Fibroblast of lung (primary cell): ENCODE measurements around the gene BNIP5. TPM values are rescaled to one million over a fixed set of nuclear protein-coding genes. Genes with fewer than 3 reads are reported as not detected.

ENCODE experiments used
- DNase-seq, 2 donors: peaks; one replicate each; pipeline versions ENCODE4 v3.0.0 to v3.0.0-alpha.2; 2010; ENCODE audit warnings: low read depth in 2 of 2
- H2AFZ ChIP-seq: 2 replicates; pipeline ENCODE4 v1.5.1; 2012; ENCODE audit warnings: low read length, control low read depth, inconsistent platforms
- H3K27ac ChIP-seq: 2 replicates; pipeline ENCODE4 v1.5.1; 2011; ENCODE audit warnings: low read length, control low read depth; ENCODE audit not compliant: insufficient read depth
- H3K27me3 ChIP-seq: 2 replicates; pipeline ENCODE4 v1.5.1; 2011; ENCODE audit warnings: mild to moderate bottlenecking, low read length; ENCODE audit not compliant: control insufficient read depth, insufficient read depth
- H3K36me3 ChIP-seq: 2 replicates; pipeline ENCODE4 v1.5.1; 2011; ENCODE audit warnings: low read length; ENCODE audit not compliant: control insufficient read depth, insufficient read depth
- H3K4me1 ChIP-seq: 2 replicates; pipeline ENCODE4 v1.5.1; 2011; ENCODE audit warnings: low read length; ENCODE audit not compliant: control insufficient read depth, insufficient read depth; ENCODE audit errors: extremely low read depth
- H3K4me2 ChIP-seq: 2 replicates; pipeline ENCODE4 v1.5.1; 2011; ENCODE audit warnings: low read length, control low read depth; ENCODE audit not compliant: insufficient read depth; ENCODE audit errors: extremely low read depth
- H3K4me3 ChIP-seq, 4 experiments: fragments of 200-600 bp in 1 of 4; sonication (generic) in 1 of 4; replicated peaks in 1 of 4; 2 replicates each; pipeline ENCODE4 v1.5.1; 2011 to 2016; ENCODE audit warnings: low read length in 4 of 4, low read depth in 3 of 4, mild to moderate bottlenecking in 3 of 4, control low read depth in 2 of 4, inconsistent platforms in 1 of 4, mixed read lengths in 1 of 4; ENCODE audit not compliant: insufficient read depth in 1 of 4; ENCODE audit errors: control extremely low read depth in 1 of 4
- H3K79me2 ChIP-seq: 2 replicates; pipeline ENCODE4 v1.5.1; 2012; ENCODE audit warnings: mild to moderate bottlenecking, low read length, inconsistent platforms; ENCODE audit not compliant: control insufficient read depth, insufficient read depth
- H3K9ac ChIP-seq: 2 replicates; pipeline ENCODE4 v1.5.1; 2011; ENCODE audit warnings: mild to moderate bottlenecking, low read length, control low read depth; ENCODE audit not compliant: insufficient read depth
- H3K9me3 ChIP-seq: 2 replicates; pipeline ENCODE4 v1.5.1; 2012; ENCODE audit warnings: low read depth, low read length; ENCODE audit not compliant: control insufficient read depth, insufficient read depth
- H4K20me1 ChIP-seq: 2 replicates; pipeline ENCODE4 v1.5.1; 2011; ENCODE audit warnings: low read length; ENCODE audit not compliant: control insufficient read depth, insufficient read depth; ENCODE audit errors: extremely low read depth
- EZH2 ChIP-seq: IDR thresholded peaks from 2 replicates; pipeline ENCODE4 v1.5.1; 2012; ENCODE audit warnings: low read length, control low read depth, mild to moderate bottlenecking; ENCODE audit errors: missing control alignments
- polyA minus RNA-seq: library from RNA; depleted of rRNA, polyadenylated mRNA; stranded (reverse); fragments of >200 nt; gene quantifications from 2 replicates; pipeline ENCODE4 v1.2.3, GENCODE V29; 2011; ENCODE audit warnings: low replicate concordance
- polyA plus RNA-seq, 2 donors: library from polyadenylated mRNA; depleted of rRNA in 1 of 2; stranded (reverse) in 1 of 2; unstranded in 1 of 2; fragments of >200 nt; gene quantifications; 2 replicates each; pipeline ENCODE4 v1.2.1, GENCODE V29; 2011 to 2012; ENCODE audit warnings: missing spikeins in 1 of 2
- total RNA-seq: library from RNA; depleted of rRNA; stranded (reverse); fragments of >200 nt; gene quantifications from 2 replicates; pipeline ENCODE4 v1.2.1, GENCODE V29; 2014
- TF ChIP-seq, protein P1 (sequence below), 2 donors: IDR thresholded peaks in 1 of 2; conservative IDR thresholded peaks in 1 of 2; 1 replicate in 1 of 2; 2 replicates in 1 of 2; pipeline ENCODE4 v1.5.1; 2011 to 2012; ENCODE audit warnings: low read length in 2 of 2, control low read depth in 1 of 2, inconsistent platforms in 1 of 2, low read depth in 1 of 2, mild to moderate bottlenecking in 1 of 2

The BNIP5 gene, protein sequence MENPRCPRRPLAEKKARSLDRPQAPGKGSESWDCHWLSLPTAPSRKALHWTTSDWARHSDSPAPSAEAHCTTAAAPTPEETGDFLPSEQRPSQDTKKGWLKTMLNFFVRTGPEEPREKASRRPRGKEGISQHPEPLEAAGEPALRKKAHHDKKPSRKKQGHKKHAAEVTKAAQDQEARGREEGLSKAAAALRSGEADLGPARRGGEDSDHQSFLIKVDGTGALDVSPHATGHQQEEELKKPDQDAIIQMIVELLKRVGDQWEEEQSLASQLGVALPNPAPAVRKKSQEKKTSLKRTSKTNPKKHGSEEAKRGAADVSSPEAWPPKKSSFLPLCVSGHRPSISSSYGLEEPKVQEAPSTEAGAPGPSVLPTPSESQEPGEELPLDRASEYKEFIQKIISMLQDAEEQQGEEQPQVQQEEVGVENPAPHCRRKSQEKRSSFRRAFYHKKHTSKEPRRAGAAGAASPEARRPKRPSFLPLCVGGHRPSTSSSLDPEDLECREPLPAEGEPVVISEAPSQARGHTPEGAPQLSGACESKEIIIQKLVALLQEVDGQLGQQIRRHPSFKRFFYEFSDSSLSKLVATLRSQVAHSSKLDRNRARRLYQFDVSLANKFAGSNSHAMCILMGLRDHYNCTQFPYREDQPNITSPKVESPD
- total RNA-seq (not detected in 2 replicates), polyA plus RNA-seq (not detected in 2 replicates), polyA minus RNA-seq (not detected in 2 replicates)
- not detected in 2 replicates for polyA plus RNA-seq (2012)

DNA sequence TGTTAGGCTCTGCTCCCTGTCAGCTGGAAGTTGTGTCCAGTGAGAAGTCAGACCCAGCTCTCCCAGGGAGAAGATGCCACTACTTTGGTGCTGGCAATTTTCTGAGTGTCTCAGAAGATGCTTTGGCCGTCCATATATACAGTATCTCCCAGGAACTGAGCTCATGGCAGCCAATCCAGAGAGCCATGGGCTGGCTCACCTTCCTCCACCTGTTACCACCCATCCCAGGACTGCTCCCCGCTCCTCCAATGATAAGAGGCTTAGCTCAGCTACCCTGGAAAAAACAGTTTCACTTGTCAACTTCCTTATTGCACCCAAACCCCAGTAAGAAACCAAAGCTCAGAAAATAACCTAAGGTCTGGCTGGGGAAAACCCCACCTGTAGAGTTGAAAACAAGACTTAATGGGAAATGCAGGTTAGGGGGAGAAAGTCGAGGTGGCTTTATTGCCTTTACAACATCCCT, at the start of gene BNIP5:
Gene BNIP5, minus strand, starts transcription at position 110 of the 463 bp plus-strand sequence. CDS start 6,198 bp downstream, outside the sequence.
- Histone ChIP-seq H3K4me3 (no peak within 1 kb of the TSS), H3K36me3 (no peaks in the 10 kb centered on the region), H3K9ac (no peak within 1 kb of the TSS), H3K79me2 (no peaks in the 10 kb centered on the region), H4K20me1 (no peaks in the 10 kb centered on the region), H3K4me2 (no peak within 1 kb of the TSS), H3K27me3 (peaks cover 51% of the 10 kb centered on the region), H3K9me3 (no peaks in the 10 kb centered on the region), H2AFZ (no peak within 1 kb of the TSS), H3K27ac (no peak within 1 kb of the TSS), H3K4me1 (peaks cover 3% of the 10 kb centered on the region)
- no peak for DNase-seq
- TF ChIP-seq, protein P1, sequence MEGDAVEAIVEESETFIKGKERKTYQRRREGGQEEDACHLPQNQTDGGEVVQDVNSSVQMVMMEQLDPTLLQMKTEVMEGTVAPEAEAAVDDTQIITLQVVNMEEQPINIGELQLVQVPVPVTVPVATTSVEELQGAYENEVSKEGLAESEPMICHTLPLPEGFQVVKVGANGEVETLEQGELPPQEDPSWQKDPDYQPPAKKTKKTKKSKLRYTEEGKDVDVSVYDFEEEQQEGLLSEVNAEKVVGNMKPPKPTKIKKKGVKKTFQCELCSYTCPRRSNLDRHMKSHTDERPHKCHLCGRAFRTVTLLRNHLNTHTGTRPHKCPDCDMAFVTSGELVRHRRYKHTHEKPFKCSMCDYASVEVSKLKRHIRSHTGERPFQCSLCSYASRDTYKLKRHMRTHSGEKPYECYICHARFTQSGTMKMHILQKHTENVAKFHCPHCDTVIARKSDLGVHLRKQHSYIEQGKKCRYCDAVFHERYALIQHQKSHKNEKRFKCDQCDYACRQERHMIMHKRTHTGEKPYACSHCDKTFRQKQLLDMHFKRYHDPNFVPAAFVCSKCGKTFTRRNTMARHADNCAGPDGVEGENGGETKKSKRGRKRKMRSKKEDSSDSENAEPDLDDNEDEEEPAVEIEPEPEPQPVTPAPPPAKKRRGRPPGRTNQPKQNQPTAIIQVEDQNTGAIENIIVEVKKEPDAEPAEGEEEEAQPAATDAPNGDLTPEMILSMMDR (conservative IDR thresholded peaks at IDR 0.05 in 1 of 2, IDR thresholded peaks at IDR 0.05 in 1 of 2; ENCODE audit: low read depth in 1 of 2, low read length in 2 of 2) = no peak
- TF ChIP-seq EZH2 = no peak

DNA sequence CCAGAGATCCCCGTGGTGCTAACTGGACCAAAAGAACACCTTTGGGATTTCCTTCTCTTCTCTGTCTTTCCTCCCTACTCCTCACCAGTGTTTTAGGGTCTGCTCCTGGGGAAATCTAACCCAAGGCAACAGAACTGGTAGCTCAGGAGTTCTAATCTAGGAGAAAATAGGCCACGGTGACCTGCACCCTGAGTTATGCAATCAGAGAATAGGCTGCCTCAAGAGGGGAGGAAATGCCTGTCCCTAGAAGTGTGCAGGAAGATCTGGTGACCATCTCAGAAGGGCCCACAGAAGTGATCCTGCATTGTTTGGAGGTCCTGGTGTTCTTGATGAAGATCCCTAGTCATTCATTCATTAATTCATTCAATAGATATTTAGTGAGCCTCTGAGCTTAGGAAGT, 47.4 kb upstream of the BNIP5 start:
- no peak for DNase-seq
- H3K4me3 ChIP-seq = no peak overlapping the region

DNA sequence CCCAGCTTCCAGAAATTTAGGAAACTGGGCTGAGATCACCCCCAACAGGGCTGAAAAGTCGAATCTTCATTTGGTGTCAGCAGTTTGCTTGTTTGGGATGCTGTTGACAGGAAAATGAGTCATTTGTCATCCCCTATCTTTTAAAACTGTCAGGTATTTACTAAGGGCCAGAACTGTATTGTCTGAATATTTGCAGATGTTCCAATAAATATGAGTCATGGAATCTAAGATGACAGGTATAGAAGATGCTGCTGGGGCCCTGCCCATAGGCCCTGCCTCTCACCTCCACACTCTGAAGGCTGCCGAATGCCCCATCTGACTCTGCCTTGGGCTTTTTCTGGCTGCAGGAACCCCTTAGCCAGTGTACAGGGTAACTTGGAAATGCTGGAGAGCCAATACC, 46.9 kb upstream of the BNIP5 start:
- Histone ChIP-seq H3K4me3 (no peak overlapping the region), H3K79me2 (no peaks in the 10 kb centered on the region), H3K4me2 (no peak overlapping the region), H3K9ac (no peak overlapping the region), H4K20me1 (no peaks in the 10 kb centered on the region), H3K27ac (no peak overlapping the region), H3K36me3 (no peaks in the 10 kb centered on the region), H2AFZ (no peak overlapping the region), H3K27me3 (peaks cover 9% of the 10 kb centered on the region), H3K9me3 (no peaks in the 10 kb centered on the region), H3K4me1 (peaks cover 5% of the 10 kb centered on the region)
- TF ChIP-seq, protein P1 (conservative IDR thresholded peaks at IDR 0.05 in 1 of 2, IDR thresholded peaks at IDR 0.05 in 1 of 2; ENCODE audit: low read depth in 1 of 2, low read length in 2 of 2) = no peak
- no peak for TF ChIP-seq EZH2
- no peak for DNase-seq

More for the DNA sequence above, 47.4 kb upstream of the BNIP5 start:
- H3K4me1 ChIP-seq = peaks cover 5% of the 10 kb centered on the region
- H4K20me1 ChIP-seq = no peaks in the 10 kb centered on the region
- H2AFZ ChIP-seq = no peak overlapping the region
- H3K9ac ChIP-seq = no peak overlapping the region
- peaks cover 9% of the 10 kb centered on the region for H3K27me3 ChIP-seq
- no peak overlapping the region for H3K27ac ChIP-seq
- no peak overlapping the region for H3K4me2 ChIP-seq
- no peaks in the 10 kb centered on the region for H3K9me3 ChIP-seq
- no peaks in the 10 kb centered on the region for H3K79me2 ChIP-seq
- TF ChIP-seq, protein P1 (conservative IDR thresholded peaks at IDR 0.05 in 1 of 2, IDR thresholded peaks at IDR 0.05 in 1 of 2; ENCODE audit: low read depth in 1 of 2, low read length in 2 of 2) = no peak
- TF ChIP-seq EZH2 = no peak
- H3K36me3 ChIP-seq = no peaks in the 10 kb centered on the region
